ENCODE results near the gene DISC1.

DNA sequence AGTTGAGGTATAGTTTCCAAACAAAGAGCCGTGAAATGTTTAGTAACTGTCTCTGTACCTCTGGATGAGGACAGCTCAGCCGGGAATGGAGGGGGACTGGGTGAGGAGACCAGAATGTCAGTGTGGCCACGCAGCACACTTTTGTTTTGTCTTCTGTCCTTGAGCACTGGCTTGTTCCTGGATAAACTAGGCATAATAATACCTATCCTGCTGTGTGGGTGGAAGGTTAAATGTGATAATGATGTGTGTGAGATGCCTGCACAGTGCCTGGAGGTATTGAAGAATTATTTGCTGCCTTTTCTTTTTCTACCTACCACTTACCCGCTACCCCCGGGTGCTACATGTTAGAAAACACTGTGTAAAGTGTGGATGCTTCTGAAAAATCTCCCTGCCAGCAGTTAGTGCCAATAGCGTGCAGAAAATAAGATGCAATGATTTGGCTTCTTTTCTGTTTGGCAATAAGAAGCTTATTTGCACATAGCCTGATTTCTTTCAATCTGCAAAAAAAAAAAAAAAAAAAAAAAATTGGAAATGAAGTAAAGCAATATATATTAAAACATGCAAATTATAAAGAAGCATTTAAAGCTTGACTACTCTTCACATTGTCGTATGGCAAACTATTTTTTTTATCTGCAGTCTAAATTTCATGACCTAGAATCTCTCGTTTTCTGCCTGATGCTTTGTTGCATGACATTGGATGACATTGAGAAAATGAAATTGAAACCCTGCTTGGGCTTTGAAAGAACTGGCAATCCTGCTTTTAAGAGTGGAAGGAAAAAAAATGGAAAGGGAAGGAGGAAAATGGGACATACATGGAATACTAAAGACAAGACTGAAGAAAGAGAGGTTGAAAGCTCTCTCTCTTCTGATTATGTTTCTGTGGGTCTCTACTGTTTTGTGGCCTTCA is 89.5 kb downstream of the DISC1 start:
- TF ChIP-seq, protein P1, sequence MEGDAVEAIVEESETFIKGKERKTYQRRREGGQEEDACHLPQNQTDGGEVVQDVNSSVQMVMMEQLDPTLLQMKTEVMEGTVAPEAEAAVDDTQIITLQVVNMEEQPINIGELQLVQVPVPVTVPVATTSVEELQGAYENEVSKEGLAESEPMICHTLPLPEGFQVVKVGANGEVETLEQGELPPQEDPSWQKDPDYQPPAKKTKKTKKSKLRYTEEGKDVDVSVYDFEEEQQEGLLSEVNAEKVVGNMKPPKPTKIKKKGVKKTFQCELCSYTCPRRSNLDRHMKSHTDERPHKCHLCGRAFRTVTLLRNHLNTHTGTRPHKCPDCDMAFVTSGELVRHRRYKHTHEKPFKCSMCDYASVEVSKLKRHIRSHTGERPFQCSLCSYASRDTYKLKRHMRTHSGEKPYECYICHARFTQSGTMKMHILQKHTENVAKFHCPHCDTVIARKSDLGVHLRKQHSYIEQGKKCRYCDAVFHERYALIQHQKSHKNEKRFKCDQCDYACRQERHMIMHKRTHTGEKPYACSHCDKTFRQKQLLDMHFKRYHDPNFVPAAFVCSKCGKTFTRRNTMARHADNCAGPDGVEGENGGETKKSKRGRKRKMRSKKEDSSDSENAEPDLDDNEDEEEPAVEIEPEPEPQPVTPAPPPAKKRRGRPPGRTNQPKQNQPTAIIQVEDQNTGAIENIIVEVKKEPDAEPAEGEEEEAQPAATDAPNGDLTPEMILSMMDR (IDR thresholded peaks at IDR 0.05; ENCODE audit: insufficient read depth, low read length): no peak
- TF ChIP-seq GABPA (IDR thresholded peaks at IDR 0.05; ENCODE audit: low read depth) (no peak), POLR2AphosphoS5 (IDR thresholded peaks at IDR 0.05; ENCODE audit: low read depth) (no peak), SPI1 (IDR thresholded peaks at IDR 0.05; ENCODE audit: borderline replicate concordance, low read depth) (no peak)
- TF ChIP-seq, protein P2, sequence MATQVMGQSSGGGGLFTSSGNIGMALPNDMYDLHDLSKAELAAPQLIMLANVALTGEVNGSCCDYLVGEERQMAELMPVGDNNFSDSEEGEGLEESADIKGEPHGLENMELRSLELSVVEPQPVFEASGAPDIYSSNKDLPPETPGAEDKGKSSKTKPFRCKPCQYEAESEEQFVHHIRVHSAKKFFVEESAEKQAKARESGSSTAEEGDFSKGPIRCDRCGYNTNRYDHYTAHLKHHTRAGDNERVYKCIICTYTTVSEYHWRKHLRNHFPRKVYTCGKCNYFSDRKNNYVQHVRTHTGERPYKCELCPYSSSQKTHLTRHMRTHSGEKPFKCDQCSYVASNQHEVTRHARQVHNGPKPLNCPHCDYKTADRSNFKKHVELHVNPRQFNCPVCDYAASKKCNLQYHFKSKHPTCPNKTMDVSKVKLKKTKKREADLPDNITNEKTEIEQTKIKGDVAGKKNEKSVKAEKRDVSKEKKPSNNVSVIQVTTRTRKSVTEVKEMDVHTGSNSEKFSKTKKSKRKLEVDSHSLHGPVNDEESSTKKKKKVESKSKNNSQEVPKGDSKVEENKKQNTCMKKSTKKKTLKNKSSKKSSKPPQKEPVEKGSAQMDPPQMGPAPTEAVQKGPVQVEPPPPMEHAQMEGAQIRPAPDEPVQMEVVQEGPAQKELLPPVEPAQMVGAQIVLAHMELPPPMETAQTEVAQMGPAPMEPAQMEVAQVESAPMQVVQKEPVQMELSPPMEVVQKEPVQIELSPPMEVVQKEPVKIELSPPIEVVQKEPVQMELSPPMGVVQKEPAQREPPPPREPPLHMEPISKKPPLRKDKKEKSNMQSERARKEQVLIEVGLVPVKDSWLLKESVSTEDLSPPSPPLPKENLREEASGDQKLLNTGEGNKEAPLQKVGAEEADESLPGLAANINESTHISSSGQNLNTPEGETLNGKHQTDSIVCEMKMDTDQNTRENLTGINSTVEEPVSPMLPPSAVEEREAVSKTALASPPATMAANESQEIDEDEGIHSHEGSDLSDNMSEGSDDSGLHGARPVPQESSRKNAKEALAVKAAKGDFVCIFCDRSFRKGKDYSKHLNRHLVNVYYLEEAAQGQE (IDR thresholded peaks at IDR 0.05; ENCODE audit: insufficient replicate concordance, low read depth): no peak

Data from HL-60 (cell line).